Parathyroid adenoma (tissue), 2 donors: Measurements from ENCODE around the gene SCGB2B2.

Experiments
- H2AFZ ChIP-seq: fragments of 300-600 bp; sonication (generic); one replicate; pipeline ENCODE4 v1.7.0; 2017; ENCODE audit warnings: antibody characterized with exemption, mild to moderate bottlenecking
- H3K27ac ChIP-seq: fragments of 300-600 bp; sonication (generic); one replicate; pipeline ENCODE4 v1.7.0; 2017
- H3K27me3 ChIP-seq: fragments of 300-600 bp; sonication (generic); one replicate; pipeline ENCODE4 v1.7.0; 2017; ENCODE audit warnings: low read length; ENCODE audit not compliant: control insufficient read depth, insufficient read depth
- H3K36me3 ChIP-seq: fragments of 300-600 bp; sonication (generic); one replicate; pipeline ENCODE4 v1.7.0; 2017; ENCODE audit warnings: low read length; ENCODE audit not compliant: control insufficient read depth, insufficient read depth
- H3K4me1 ChIP-seq: fragments of 300-600 bp; sonication (generic); one replicate; pipeline ENCODE4 v1.7.0; 2017; ENCODE audit warnings: control low read depth
- H3K4me2 ChIP-seq: fragments of 300-600 bp; sonication (generic); one replicate; pipeline ENCODE4 v1.7.0; 2017; ENCODE audit warnings: low read length
- H3K4me3 ChIP-seq: fragments of 300-600 bp; sonication (generic); one replicate; pipeline ENCODE4 v1.7.0; 2017; ENCODE audit warnings: low read depth, low read length
- H3K79me2 ChIP-seq: fragments of 300-600 bp; sonication (generic); one replicate; pipeline ENCODE4 v1.7.0; 2017; ENCODE audit warnings: control low read depth
- H3K9ac ChIP-seq: fragments of 300-600 bp; sonication (generic); one replicate; pipeline ENCODE4 v1.7.0; 2017; ENCODE audit warnings: mild to moderate bottlenecking
- H3K9me3 ChIP-seq: fragments of 300-600 bp; sonication (generic); one replicate; pipeline ENCODE4 v1.7.0; 2017; ENCODE audit warnings: low read length; ENCODE audit not compliant: control insufficient read depth
- CTCF ChIP-seq: fragments of 300-600 bp; sonication (generic); IDR thresholded peaks from one replicate; pipeline ENCODE4 v1.7.0; 2017; ENCODE audit warnings: antibody characterized with exemption, mild to moderate bottlenecking
- donor health status: primary hyperparathyroidism.

SCGB2B2 gene

GRCh38 chr19:34712395-34713261 is 35.7 kb upstream of the SCGB2B2 start:
- no peaks in the 10 kb centered on the region for H3K79me2 ChIP-seq
- no peaks in the 10 kb centered on the region for H3K4me1 ChIP-seq
- no peaks in the 10 kb centered on the region for H3K9me3 ChIP-seq
- H3K36me3 ChIP-seq, result no peaks in the 10 kb centered on the region
- no peak overlapping the region for H3K4me3 ChIP-seq
- H2AFZ ChIP-seq, result no peak overlapping the region
- no peak overlapping the region for H3K9ac ChIP-seq
- no peak overlapping the region for H3K27ac ChIP-seq
- H3K4me2 ChIP-seq, result no peak overlapping the region
- H3K27me3 ChIP-seq, result no peaks in the 10 kb centered on the region
- TF ChIP-seq CTCF, result peak; percentile 39

GRCh38 chr19:34711890-34712289 is 34.9 kb upstream of the SCGB2B2 start:
- H3K9ac ChIP-seq, result no peak overlapping the region
- H3K4me1 ChIP-seq, result no peaks in the 10 kb centered on the region
- H2AFZ ChIP-seq, result no peak overlapping the region
- H3K9me3 ChIP-seq, result no peaks in the 10 kb centered on the region
- H3K4me2 ChIP-seq, result no peak overlapping the region
- no peaks in the 10 kb centered on the region for H3K27me3 ChIP-seq
- H3K36me3 ChIP-seq, result no peaks in the 10 kb centered on the region
- no peak for TF ChIP-seq CTCF
- no peak overlapping the region for H3K27ac ChIP-seq
- H3K4me3 ChIP-seq, result no peak overlapping the region
- H3K79me2 ChIP-seq, result no peaks in the 10 kb centered on the region

- Histone ChIP-seq H3K9me3 (no peaks in the 10 kb centered on the region), H3K4me2 (no peak overlapping the region), H3K4me3 (no peak overlapping the region), H3K9ac (no peak overlapping the region), H2AFZ (no peak overlapping the region), H3K27ac (no peak overlapping the region), H3K27me3 (no peaks in the 10 kb centered on the region), H3K36me3 (no peaks in the 10 kb centered on the region), H3K79me2 (no peaks in the 10 kb centered on the region), H3K4me1 (no peaks in the 10 kb centered on the region)
- no peak for TF ChIP-seq CTCF
Observed at GRCh38 chr19:34707661-34708060, 30.7 kb upstream of the SCGB2B2 start.

- no peaks in the 10 kb centered on the region for H3K27me3 ChIP-seq
- no peaks in the 10 kb centered on the region for H3K36me3 ChIP-seq
- no peak overlapping the region for H2AFZ ChIP-seq
- no peak overlapping the region for H3K4me2 ChIP-seq
- no peak overlapping the region for H3K27ac ChIP-seq
- no peaks in the 10 kb centered on the region for H3K4me1 ChIP-seq
- H3K9ac ChIP-seq, result no peak overlapping the region
- no peaks in the 10 kb centered on the region for H3K79me2 ChIP-seq
- TF ChIP-seq CTCF, result no peak
- no peak overlapping the region for H3K4me3 ChIP-seq
- no peaks in the 10 kb centered on the region for H3K9me3 ChIP-seq
Observed at GRCh38 chr19:34692549-34692948, 15.6 kb upstream of the SCGB2B2 start.

GRCh38 chr19:34690372-34690771 is 13.4 kb upstream of the SCGB2B2 start:
- no peak for TF ChIP-seq CTCF
- no peaks in the 10 kb centered on the region for H3K27me3 ChIP-seq
- no peaks in the 10 kb centered on the region for H3K79me2 ChIP-seq

More at GRCh38 chr19:34690372-34690771, 13.4 kb upstream of the SCGB2B2 start:
- H3K36me3 ChIP-seq, result no peaks in the 10 kb centered on the region
- peaks cover 9% of the 10 kb centered on the region for H3K9me3 ChIP-seq
- H3K27ac ChIP-seq, result no peak overlapping the region
- H3K4me2 ChIP-seq, result no peak overlapping the region
- no peak overlapping the region for H2AFZ ChIP-seq
- no peak overlapping the region for H3K4me3 ChIP-seq
- H3K4me1 ChIP-seq, result no peaks in the 10 kb centered on the region
- H3K9ac ChIP-seq, result no peak overlapping the region
